Measurements from ENCODE around the gene GLIPR1.
A peak's percentile ranks its signal among the peaks of the same experiment; 100 is the strongest.

GRCh38 chr12:75526655-75527511 lies 46.3 kb downstream of the GLIPR1 start:
- TF ChIP-seq EZH2 (IDR thresholded peaks at IDR 0.05; ENCODE audit: borderline replicate concordance, insufficient read depth, low read length, poor library complexity, severe bottlenecking) = no peak
- TF ChIP-seq CTCF (IDR thresholded peaks at IDR 0.05; ENCODE audit: poor library complexity, severe bottlenecking) = peak; percentile 86
- TF ChIP-seq POLR2AphosphoS5 (IDR thresholded peaks at IDR 0.05) = no peak
- no peak for TF ChIP-seq EP300 (conservative IDR thresholded peaks at IDR 0.05; ENCODE audit: poor library complexity, severe bottlenecking)
- no peak for TF ChIP-seq REST (IDR thresholded peaks at IDR 0.05; ENCODE audit: borderline replicate concordance)
- no peak for TF ChIP-seq TAF1 (IDR thresholded peaks at IDR 0.05; ENCODE audit: low read depth)
- TF ChIP-seq SMC3 (conservative IDR thresholded peaks at IDR 0.05; ENCODE audit: poor library complexity) = peak; percentile 94
- TF ChIP-seq RAD21 (conservative IDR thresholded peaks at IDR 0.05) = peak; percentile 90
